SK-N-MC (cell line): Measurements from ENCODE around the gene SLC10A7.

Source experiments
- EZH2 ChIP-seq: fragments of 200-600 bp; sonication (generic); IDR thresholded peaks from one replicate; pipeline ENCODE4 v1.6.1; 2017; ENCODE audit warnings: antibody characterized with exemption
- POLR2AphosphoS5 ChIP-seq: IDR thresholded peaks from 2 replicates; pipeline ENCODE4 v1.6.1; 2012; ENCODE audit warnings: mild to moderate bottlenecking, low read depth, low read length, borderline replicate concordance

- TF ChIP-seq POLR2AphosphoS5 (no peak), EZH2 (no peak)
Observed at GRCh38 chr4:146308951-146309350, 212.8 kb downstream of the SLC10A7 start.
